Testis (tissue), 2 donors: ENCODE measurements around the gene INHBB.

Experiments
- POLR2A ChIP-seq: fragments of 450-650 bp; IDR thresholded peaks from one replicate; pipeline ENCODE4 v1.6.1; 2017; ENCODE audit warnings: antibody characterized with exemption, mild to moderate bottlenecking, moderate library complexity
- TF ChIP-seq, protein P1 (sequence below), 3 experiments: fragments of 450-650 bp in 2 of 3; fragments of 200-600 bp in 1 of 3; sonication (generic) in 1 of 3; IDR thresholded peaks; one replicate each; pipeline ENCODE4 v1.5.1; 2016 to 2019; ENCODE audit warnings: antibody characterized with exemption in 3 of 3, mild to moderate bottlenecking in 2 of 3, moderate library complexity in 1 of 3

DNA sequence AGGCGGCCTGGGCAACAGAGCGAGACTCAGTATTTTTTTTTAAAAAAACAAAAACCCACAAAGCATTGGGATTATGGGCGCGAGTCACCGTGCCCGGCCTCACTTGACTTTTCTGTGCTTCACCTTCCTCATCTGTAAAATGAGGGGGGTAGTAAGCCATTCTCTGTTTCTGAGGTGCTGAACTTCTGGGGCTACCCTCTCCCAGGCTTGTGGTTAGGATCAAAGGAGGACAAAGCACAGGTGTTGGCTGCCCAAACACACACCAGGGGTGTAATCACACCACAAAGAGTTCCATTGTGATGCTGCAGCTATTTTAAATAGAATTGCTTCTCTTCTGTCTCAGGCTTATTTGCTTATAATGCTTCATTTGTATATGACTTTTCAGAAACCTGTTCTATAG is 35.8 kb upstream of the INHBB start:
- TF ChIP-seq, protein P1, sequence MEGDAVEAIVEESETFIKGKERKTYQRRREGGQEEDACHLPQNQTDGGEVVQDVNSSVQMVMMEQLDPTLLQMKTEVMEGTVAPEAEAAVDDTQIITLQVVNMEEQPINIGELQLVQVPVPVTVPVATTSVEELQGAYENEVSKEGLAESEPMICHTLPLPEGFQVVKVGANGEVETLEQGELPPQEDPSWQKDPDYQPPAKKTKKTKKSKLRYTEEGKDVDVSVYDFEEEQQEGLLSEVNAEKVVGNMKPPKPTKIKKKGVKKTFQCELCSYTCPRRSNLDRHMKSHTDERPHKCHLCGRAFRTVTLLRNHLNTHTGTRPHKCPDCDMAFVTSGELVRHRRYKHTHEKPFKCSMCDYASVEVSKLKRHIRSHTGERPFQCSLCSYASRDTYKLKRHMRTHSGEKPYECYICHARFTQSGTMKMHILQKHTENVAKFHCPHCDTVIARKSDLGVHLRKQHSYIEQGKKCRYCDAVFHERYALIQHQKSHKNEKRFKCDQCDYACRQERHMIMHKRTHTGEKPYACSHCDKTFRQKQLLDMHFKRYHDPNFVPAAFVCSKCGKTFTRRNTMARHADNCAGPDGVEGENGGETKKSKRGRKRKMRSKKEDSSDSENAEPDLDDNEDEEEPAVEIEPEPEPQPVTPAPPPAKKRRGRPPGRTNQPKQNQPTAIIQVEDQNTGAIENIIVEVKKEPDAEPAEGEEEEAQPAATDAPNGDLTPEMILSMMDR (IDR thresholded peaks at IDR 0.05) = no peak
- no peak for TF ChIP-seq POLR2A
